Measurements from ENCODE around the gene SPTY2D1. TPM values are rescaled to one million over a fixed set of nuclear protein-coding genes. Genes with fewer than 3 reads are reported as not detected.
A peak's percentile ranks its signal among the peaks of the same experiment; 100 is the strongest.
"Not testable (repeated sequence)": the region's sequence is repeated elsewhere in the genome, so short reads cannot be mapped to it uniquely, and the experiment has no call there.

SPTY2D1 gene
- total RNA-seq, 2 experiments from 2014 or later: 18.7 to 23.4 TPM

DNA sequence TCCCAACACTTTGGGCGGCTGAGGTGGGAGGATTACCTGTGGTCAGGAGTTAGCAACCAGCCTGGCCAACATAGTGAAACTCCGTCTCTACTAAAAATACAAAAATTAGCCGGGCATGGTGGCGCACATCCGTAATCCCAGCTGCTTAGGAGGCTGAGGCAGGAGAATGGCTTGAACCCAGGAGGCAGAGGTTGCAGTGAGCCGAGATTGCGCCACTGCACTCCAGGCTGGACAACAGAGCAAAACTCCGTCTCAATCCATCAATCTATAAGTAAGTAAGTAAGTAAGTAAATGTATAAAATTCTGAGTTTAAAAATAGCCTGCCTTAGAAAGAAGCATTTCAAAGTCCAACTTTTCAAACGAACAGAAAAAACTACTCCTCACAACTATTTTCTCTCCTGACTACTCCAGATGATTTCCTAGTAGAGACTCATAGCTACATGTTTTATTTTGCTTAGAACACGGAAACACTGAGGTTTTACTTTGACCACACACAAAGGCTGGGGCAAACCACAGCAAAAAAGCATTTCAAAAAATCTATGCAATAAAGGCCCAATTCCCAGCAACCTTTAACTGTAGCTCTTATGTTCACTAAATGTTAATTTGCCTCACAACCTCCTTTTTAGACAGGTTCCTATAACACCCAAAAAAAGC lies 16.3 kb downstream of the SPTY2D1 start:
- DNase-seq: peak; percentile 61
- POLR2A ChIA-PET: interaction anchor here (4.6 kb wide), 1 partner anchor 15 kb away, joined by 61 read pairs; the partner anchor contains the start of gene SPTY2D1
- Mint-ChIP-seq H3K9me3 (no peaks in the 10 kb centered on the region), H3K27me3 (no peaks in the 10 kb centered on the region), H3K4me1 (ENCODE audit: low read depth) (peaks cover 51% of the 10 kb centered on the region), H3K36me3 (peaks cover 25% of the 10 kb centered on the region), H3K4me3 (peak overlapping the region; percentile 39), H3K27ac (peak overlapping the region; percentile 82)
- CTCF ChIA-PET: interaction anchor here (1.0 to 2.6 kb wide), 4 partner anchors 10 to 114 kb away, joined by 3 to 10 read pairs (median 4); no protein-coding TSS in a partner anchor
- intact Hi-C loops (cut with micrococcal nuclease): loop anchor here (2.0 to 5.0 kb wide), 3 partner anchors 51 to 151 kb away; no protein-coding TSS in a partner anchor

DNA sequence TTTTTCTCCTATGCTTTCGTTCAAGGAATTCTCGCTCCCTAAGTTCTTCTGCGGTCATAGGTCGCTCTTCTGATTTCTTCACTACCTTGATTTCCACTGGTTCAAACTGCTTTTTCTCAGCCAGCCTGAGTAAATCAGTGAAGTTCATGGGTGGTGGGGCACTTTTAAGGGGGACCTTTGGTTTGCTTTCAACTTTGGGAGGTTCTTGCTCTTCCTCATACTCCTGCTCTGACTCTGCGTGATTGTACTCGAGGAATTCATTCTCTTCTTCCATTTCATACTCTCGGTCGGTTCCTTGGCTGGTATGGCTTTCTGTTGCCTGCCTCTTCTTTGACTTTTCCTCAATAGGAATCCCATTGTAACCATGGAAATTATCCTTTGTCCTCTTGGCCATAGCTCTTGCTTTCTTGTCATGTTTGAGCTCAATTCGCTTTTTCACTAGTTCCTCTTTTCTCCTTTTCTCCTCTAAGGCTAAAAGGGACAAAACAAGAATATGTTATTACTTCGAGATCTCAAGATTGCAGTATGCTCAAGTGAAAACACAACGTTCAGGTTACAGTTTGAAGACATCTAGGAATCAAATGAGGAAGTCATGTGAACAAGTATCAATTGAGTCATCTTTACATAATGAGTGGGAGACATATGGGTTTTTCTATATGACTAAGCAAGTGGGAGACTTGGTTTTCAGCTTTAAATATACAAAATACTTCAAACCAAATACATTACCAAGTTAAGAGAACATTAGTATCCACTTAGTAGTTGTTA lies 18.3 kb downstream of the SPTY2D1 start:
- POLR2A ChIA-PET: interaction anchor here (1.3 to 4.6 kb wide), 3 partner anchors 14 to 89 kb away, joined by 4 to 61 read pairs (median 10); partner anchors contain the start of genes SPTY2D1 and TSG101
- H3K27me3 Mint-ChIP-seq: no peaks in the 10 kb centered on the region
- peaks cover 46% of the 10 kb centered on the region for H3K4me1 Mint-ChIP-seq (ENCODE audit: low read depth)
- peak overlapping the region; percentile 5 for H3K4me3 Mint-ChIP-seq
- no peaks in the 10 kb centered on the region for H3K9me3 Mint-ChIP-seq
- peaks cover 29% of the 10 kb centered on the region for H3K36me3 Mint-ChIP-seq
- peak; percentile 14 for DNase-seq
- CTCF ChIA-PET: interaction anchor here (1.0 to 2.9 kb wide), 5 partner anchors 14 to 149 kb away, joined by 3 to 24 read pairs (median 4); partner anchors contain the start of gene SPTY2D1
- H3K27ac Mint-ChIP-seq: peak overlapping the region; percentile 77
- intact Hi-C loops (cut with micrococcal nuclease): loop anchor here (1.0 to 5.0 kb wide), 5 partner anchors 18 to 149 kb away; partner anchors contain the start of genes SPTY2D1 and UEVLD

- peaks cover 36% of the 10 kb centered on the region for H3K36me3 Mint-ChIP-seq
- no peak overlapping the region for H3K4me3 Mint-ChIP-seq
- CTCF ChIA-PET: interaction anchor here (1.0 to 2.9 kb wide), 3 partner anchors 18 to 371 kb away, joined by 4 to 24 read pairs (median 5); partner anchors contain the start of genes SPTY2D1 and UEVLD
- H3K9me3 Mint-ChIP-seq: no peaks in the 10 kb centered on the region
- H3K4me1 Mint-ChIP-seq (ENCODE audit: low read depth): peaks cover 41% of the 10 kb centered on the region
- DNase-seq: no peak
- H3K27me3 Mint-ChIP-seq: no peaks in the 10 kb centered on the region
- POLR2A ChIA-PET: interaction anchor here (4.6 kb wide), 1 partner anchor 19 kb away, joined by 61 read pairs; the partner anchor contains the start of gene SPTY2D1
- intact Hi-C loops (cut with micrococcal nuclease): loop anchor here (5.0 kb wide), 2 partner anchors 147 to 148 kb away; no protein-coding TSS in a partner anchor
- no peak overlapping the region for H3K27ac Mint-ChIP-seq
Observed at GRCh38 chr11:18614667-18615066, 19.5 kb downstream of the SPTY2D1 start.

DNA sequence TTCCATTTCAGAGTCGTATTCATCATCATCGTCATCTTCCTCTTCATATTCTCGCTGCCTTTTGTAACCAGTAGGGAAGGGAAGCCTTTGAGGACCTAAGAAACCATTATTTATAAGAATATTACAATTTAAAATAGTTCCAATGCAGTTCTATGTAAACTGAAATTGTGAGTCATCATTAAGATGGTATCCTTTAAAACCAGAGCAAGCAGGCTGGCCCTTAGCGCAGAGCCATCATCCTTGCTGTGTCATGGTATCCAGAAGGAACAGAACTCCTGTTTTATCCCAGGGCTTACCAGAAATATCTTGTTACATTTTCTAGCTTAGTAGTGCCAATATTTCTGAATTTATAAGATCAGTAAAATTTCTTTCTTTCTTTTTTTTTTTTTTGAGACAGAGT lies 21.7 kb downstream of the SPTY2D1 start:
- intact Hi-C loops (cut with micrococcal nuclease): no loop called here
- POLR2A ChIA-PET: no interaction called here
- peaks cover 39% of the 10 kb centered on the region for H3K36me3 Mint-ChIP-seq

GRCh38 chr11:18611196-18611595 lies 22.9 kb downstream of the SPTY2D1 start:
- Mint-ChIP-seq H3K9me3 (no peaks in the 10 kb centered on the region), H3K27me3 (no peaks in the 10 kb centered on the region), H3K36me3 (peaks cover 39% of the 10 kb centered on the region), H3K27ac (no peak overlapping the region), H3K4me1 (ENCODE audit: low read depth) (peaks cover 12% of the 10 kb centered on the region), H3K4me3 (no peak overlapping the region)
- POLR2A ChIA-PET: no interaction called here
- DNase-seq: no peak
- CTCF ChIA-PET: no interaction called here
- intact Hi-C loops (cut with micrococcal nuclease): no loop called here

More for the DNA sequence above, 21.7 kb downstream of the SPTY2D1 start:
- no peak overlapping the region for H3K4me3 Mint-ChIP-seq
- H3K4me1 Mint-ChIP-seq (ENCODE audit: low read depth): peaks cover 23% of the 10 kb centered on the region
- CTCF ChIA-PET: interaction anchor here (1.0 kb wide), 1 partner anchor 116 kb away, joined by 3 read pairs; no protein-coding TSS in a partner anchor
- DNase-seq: no peak
- H3K27me3 Mint-ChIP-seq: no peaks in the 10 kb centered on the region
- H3K9me3 Mint-ChIP-seq: no peaks in the 10 kb centered on the region
- no peak overlapping the region for H3K27ac Mint-ChIP-seq

DNA sequence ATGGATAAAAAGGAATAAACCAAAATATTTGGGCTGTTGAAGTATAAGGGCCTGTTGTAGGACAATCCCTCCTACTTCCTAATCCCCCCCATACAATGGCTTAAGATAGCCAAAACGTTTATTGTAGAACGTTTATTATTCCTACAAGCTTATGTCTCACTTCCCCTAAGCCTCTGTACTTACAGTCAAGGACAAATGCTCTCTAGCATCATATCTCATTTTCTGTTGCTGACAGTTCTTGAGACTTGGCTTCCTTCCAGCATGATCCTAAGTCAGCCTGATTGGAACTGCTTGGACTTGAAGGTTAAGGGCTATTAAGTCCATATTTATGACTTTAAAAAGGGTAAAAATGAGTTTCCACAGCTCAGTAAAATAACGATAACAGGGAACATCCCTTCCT lies 25.8 kb downstream of the SPTY2D1 start:
- no peak overlapping the region for H3K4me3 Mint-ChIP-seq
- H3K36me3 Mint-ChIP-seq: peaks cover 20% of the 10 kb centered on the region
- intact Hi-C loops (cut with micrococcal nuclease): no loop called here
- DNase-seq: no peak
- no peaks in the 10 kb centered on the region for H3K9me3 Mint-ChIP-seq
- ChIA-PET CTCF (no interaction called here), POLR2A (no interaction called here)
- H3K4me1 Mint-ChIP-seq (ENCODE audit: low read depth): no peaks in the 10 kb centered on the region
- H3K27me3 Mint-ChIP-seq: no peaks in the 10 kb centered on the region
- H3K27ac Mint-ChIP-seq: no peak overlapping the region

DNA sequence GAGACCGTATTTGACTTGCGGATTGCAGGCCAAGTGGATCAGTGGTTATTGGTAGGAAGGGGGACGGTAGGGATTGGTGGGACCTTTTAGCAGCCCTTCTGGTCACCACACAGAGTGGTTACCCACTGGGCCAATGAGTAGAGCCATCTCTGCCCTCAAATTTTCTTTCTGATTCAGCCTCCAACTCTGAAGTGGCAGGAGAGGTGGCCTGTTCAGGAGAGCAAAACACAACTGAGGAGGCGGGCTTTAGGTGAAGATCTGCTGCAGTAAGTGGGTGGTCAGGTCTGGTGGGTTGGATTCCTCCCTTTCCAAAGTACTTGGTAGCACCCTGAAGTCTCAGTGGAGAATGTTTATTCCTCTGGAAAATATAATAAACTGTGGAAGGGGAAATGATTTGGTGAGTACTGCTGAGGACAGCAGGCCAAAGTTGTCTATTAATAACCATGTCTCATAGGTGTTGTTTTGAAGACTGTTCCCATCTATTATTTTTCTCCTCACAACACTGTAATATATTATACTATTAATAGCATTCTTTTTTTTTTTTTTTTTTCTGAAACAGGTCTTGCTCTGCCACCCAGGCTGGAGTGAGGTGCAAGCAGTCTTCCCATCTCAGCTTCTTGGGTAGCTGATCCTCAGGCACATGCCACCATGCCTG lies 33.1 kb downstream of the SPTY2D1 start:
- Mint-ChIP-seq H3K27me3 (no peaks in the 10 kb centered on the region), H3K27ac (no peak overlapping the region), H3K4me1 (ENCODE audit: low read depth) (no peaks in the 10 kb centered on the region), H3K36me3 (peaks cover 1% of the 10 kb centered on the region), H3K4me3 (no peak overlapping the region), H3K9me3 (no peaks in the 10 kb centered on the region)
- ChIA-PET POLR2A (no interaction called here), CTCF (no interaction called here)
- intact Hi-C loops (cut with micrococcal nuclease): no loop called here
- DNase-seq: no peak

DNA sequence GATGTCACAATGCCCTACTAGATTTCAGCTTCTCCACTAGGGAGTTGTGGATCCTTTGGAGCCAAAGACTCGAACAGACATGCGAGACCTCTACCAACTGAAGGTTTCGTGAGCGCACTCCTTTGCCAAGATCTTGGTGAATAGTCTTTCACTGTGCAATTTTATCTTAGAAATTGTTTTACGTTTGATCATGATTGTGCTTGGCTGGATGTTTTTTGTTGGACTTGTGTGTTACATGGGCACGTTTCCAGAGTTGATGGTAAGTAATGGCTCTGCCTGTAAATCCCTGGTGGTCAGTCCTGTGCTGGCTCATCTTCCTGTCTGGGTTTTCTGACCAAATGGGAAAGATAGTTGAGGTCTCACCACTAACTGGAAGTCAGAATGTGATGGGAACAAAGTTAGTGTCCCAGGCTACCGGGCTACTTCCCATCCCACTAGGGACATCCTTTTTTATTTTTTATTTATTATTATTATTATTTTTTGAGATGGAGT lies 34.4 kb downstream of the SPTY2D1 start, which contains the start of gene MISFA:
Gene MISFA, plus strand, starts transcription at position 51 of the 492 bp plus-strand sequence. Its CDS starts 140 bp downstream, at position 191.
- no peaks in the 10 kb centered on the region for H3K27me3 Mint-ChIP-seq
- peaks cover under 1% of the 10 kb centered on the region for H3K36me3 Mint-ChIP-seq
- DNase-seq: no peak
- H3K4me1 Mint-ChIP-seq (ENCODE audit: low read depth): no peaks in the 10 kb centered on the region
- H3K4me3 Mint-ChIP-seq: no peak within 1 kb of the TSS
- ChIA-PET CTCF (no interaction called here), POLR2A (no interaction called here)
- intact Hi-C loops (cut with micrococcal nuclease): no loop called here
- no peaks in the 10 kb centered on the region for H3K9me3 Mint-ChIP-seq
- H3K27ac Mint-ChIP-seq: no peak within 1 kb of the TSS

DNA sequence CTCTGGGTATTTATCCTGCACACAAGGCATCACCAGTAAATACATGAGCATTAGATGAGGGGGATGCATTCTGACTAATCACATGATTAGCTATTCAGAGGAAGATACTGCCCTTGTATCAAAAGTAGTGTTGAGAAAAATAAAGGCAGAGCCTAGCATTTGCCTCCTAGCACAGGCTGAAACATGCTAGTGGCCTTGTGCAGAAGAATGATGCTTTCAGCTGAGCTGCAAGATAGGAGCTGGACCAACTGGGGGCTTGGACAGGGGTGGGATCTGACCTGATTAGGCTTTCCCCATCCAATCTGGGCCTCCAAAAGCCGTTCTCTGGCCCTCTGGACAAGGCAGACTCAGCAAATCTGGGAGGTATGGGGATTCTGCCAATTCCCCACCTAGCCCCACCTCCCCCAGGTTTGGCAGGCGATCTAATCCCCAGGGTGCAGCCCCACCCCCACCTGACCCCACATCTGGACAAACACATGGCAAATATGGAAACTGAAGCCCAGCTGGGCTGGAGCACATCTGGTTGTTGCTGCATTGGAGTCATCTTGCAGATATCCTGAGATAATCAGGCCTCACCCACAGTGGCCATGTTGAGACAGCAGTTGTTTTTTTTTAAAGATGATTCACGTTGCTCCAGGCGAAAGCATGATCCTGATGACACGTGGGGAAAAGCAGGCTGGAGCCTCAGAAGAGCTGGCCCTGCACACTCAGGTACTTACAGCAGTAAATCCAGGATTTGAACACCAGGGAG lies 39.0 kb downstream of the SPTY2D1 start:
- H3K4me1 Mint-ChIP-seq (ENCODE audit: low read depth): peaks cover 10% of the 10 kb centered on the region
- no peak overlapping the region for H3K27ac Mint-ChIP-seq
- H3K4me3 Mint-ChIP-seq: no peak overlapping the region
- DNase-seq: no peak
- intact Hi-C loops (cut with micrococcal nuclease): no loop called here
- H3K36me3 Mint-ChIP-seq: no peaks in the 10 kb centered on the region
- H3K9me3 Mint-ChIP-seq: no peaks in the 10 kb centered on the region
- ChIA-PET POLR2A (no interaction called here), CTCF (no interaction called here)
- H3K27me3 Mint-ChIP-seq: no peaks in the 10 kb centered on the region

- POLR2A ChIA-PET; H3K27ac Mint-ChIP-seq; H3K9me3 Mint-ChIP-seq; CTCF ChIA-PET; DNase-seq; intact Hi-C loops (cut with micrococcal nuclease); H3K36me3 Mint-ChIP-seq; H3K27me3 Mint-ChIP-seq; H3K4me3 Mint-ChIP-seq: not testable (repeated sequence)
- peaks cover 10% of the 10 kb centered on the region for H3K4me1 Mint-ChIP-seq (ENCODE audit: low read depth)
Observed at GRCh38 chr11:18594088-18594487, 40.1 kb downstream of the SPTY2D1 start.

DNA sequence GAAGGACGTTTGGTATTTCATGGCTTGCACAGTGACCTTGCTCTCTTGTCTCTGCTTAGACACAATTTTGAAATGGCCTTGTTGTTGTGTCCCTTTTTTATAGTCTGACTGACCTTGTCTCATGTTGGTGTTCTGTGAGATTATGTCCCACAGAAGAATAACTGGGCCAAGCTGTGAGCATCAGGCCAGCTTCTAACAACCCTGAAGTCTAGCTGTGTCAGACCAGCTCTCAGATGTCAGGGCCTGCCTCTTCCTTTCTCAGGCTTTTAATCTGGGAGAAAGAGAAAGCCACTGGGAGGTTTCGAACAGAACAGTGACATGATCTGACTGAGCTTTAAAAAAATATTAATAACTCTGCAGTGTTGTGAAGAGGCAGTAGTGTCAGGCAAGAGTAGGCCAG lies 43.6 kb downstream of the SPTY2D1 start:
- ChIA-PET CTCF (interaction anchor here (1.0 kb wide), 1 partner anchor 140 kb away, joined by 3 read pairs; no protein-coding TSS in a partner anchor), POLR2A (interaction anchor here (0.9 to 1.1 kb wide), 2 partner anchors 43 to 64 kb away, joined by 3 to 5 read pairs; partner anchors contain the start of gene TSG101)
- Mint-ChIP-seq H3K36me3 (no peaks in the 10 kb centered on the region), H3K27ac (no peak overlapping the region), H3K4me3 (no peak overlapping the region), H3K4me1 (ENCODE audit: low read depth) (peaks cover 10% of the 10 kb centered on the region), H3K27me3 (no peaks in the 10 kb centered on the region), H3K9me3 (no peaks in the 10 kb centered on the region)
- intact Hi-C loops (cut with micrococcal nuclease): no loop called here
- DNase-seq: no peak
